Body of pancreas (tissue), 4 donors: ENCODE measurements around the gene CAVIN4. TPM values are rescaled to one million over a fixed set of nuclear protein-coding genes. Genes with fewer than 3 reads are reported as not detected.

Experiments
- ATAC-seq: fragments of 150-250 bp; one replicate; pipeline ENCODE4 v1.9.1; 2016
- DNase-seq, 4 donors: peaks; one replicate each; pipeline ENCODE4 v3.0.0-alpha.2; 2019
- H3K27ac ChIP-seq, 4 donors: fragments of 200-600 bp; sonication (generic); 1 replicate in 3 of 4; 2 replicates in 1 of 4; pipeline versions ENCODE4 v1.5.1 to v1.6.1; 2016 to 2019; ENCODE audit warnings: mild to moderate bottlenecking in 1 of 4, mixed read lengths in 1 of 4, moderate library complexity in 1 of 4
- H3K27me3 ChIP-seq, 2 donors: fragments of 200-600 bp; sonication (generic); one replicate each; pipeline ENCODE4 v1.6.0; 2016; ENCODE audit warnings: mild to moderate bottlenecking in 1 of 2
- H3K36me3 ChIP-seq, 2 donors: fragments of 200-600 bp; sonication (generic); replicated peaks in 1 of 2; 2 replicates each; pipeline ENCODE4 v1.5.1; 2016; ENCODE audit warnings: low read depth in 2 of 2; ENCODE audit not compliant: insufficient read depth in 1 of 2
- H3K4me1 ChIP-seq: fragments of 200-600 bp; sonication (generic); one replicate; pipeline ENCODE4 v1.6.0; 2016
- H3K4me3 ChIP-seq, 2 donors: fragments of 200-600 bp; sonication (generic); 1 replicate in 1 of 2; 2 replicates in 1 of 2; pipeline ENCODE4 v1.5.1; 2016 to 2019
- H3K9me3 ChIP-seq, 3 donors: fragments of 200-600 bp; sonication (generic); 1 replicate in 2 of 3; 2 replicates in 1 of 3; pipeline ENCODE4 v1.5.1; 2016
- CTCF ChIP-seq, 7 experiments: fragments of 450-650 bp in 4 of 7; fragments of 200-600 bp in 3 of 7; sonication (generic) in 3 of 7; IDR thresholded peaks; one replicate each; pipeline ENCODE4 v1.5.1; 2016 to 2019; ENCODE audit warnings: antibody characterized with exemption in 7 of 7
- POLR2A ChIP-seq, 3 donors: fragments of 450-650 bp; IDR thresholded peaks; one replicate each; pipeline ENCODE4 v1.6.1; 2016; ENCODE audit warnings: antibody characterized with exemption in 3 of 3, mild to moderate bottlenecking in 2 of 3
- WGBS, 2 donors: methylation state at CpG; one replicate each; pipeline ENCODE4 v1.1.5; 2017; 5-methylcytosine and 5-hydroxymethylcytosine counted together
- intact Hi-C: fragments of 100-400 bp; cut with DNase I; formaldehyde crosslinking; loops from one replicate; pipeline ENCODE4 v1.15.1; 2023
- total RNA-seq, 2 donors: library from RNA; depleted of rRNA; stranded (reverse); fragments of >200 nt; gene quantifications; one replicate each; pipeline ENCODE4 v1.1.0, GENCODE V29; 2016

The CAVIN4 gene
- total RNA-seq, 2 donors from 2014 or later = 0.33 TPM; not detected in 1

- Histone ChIP-seq H3K27ac (no peak overlapping the region), H3K9me3 (no peaks in the 10 kb centered on the region), H3K4me3 (no peak overlapping the region), H3K36me3 (no peaks in the 10 kb centered on the region), H3K27me3 (no peaks in the 10 kb centered on the region), H3K4me1 (no peaks in the 10 kb centered on the region)
- TF ChIP-seq CTCF (IDR thresholded peaks at IDR 0.05) (no peak), POLR2A (IDR thresholded peaks at IDR 0.05) (no peak)
- DNase-seq (no peak), ATAC-seq (no peak)
- intact Hi-C loops = no loop called here
- 85 to 88% methylated on average over 7 of the region's 7 CpGs for WGBS, 2 donors
Measured at GRCh38 chr9:100586093-100586492, 8.2 kb downstream of the CAVIN4 start.

- no peak for ATAC-seq
- Histone ChIP-seq H3K4me1 (no peaks in the 10 kb centered on the region), H3K36me3 (no peaks in the 10 kb centered on the region), H3K4me3 (no peak overlapping the region), H3K9me3 (no peaks in the 10 kb centered on the region), H3K27me3 (no peaks in the 10 kb centered on the region), H3K27ac (no peak overlapping the region)
- intact Hi-C loops = no loop called here
- WGBS, 2 donors = 62 to 64% methylated on average over 9 of the region's 9 CpGs
- TF ChIP-seq CTCF (IDR thresholded peaks at IDR 0.05) (no peak), POLR2A (IDR thresholded peaks at IDR 0.05) (no peak)
- DNase-seq = no peak
Measured at GRCh38 chr9:100587375-100587774, 9.5 kb downstream of the CAVIN4 start.

- TF ChIP-seq POLR2A (IDR thresholded peaks at IDR 0.05) (no peak), CTCF (IDR thresholded peaks at IDR 0.05) (no peak)
- H3K36me3 ChIP-seq = no peaks in the 10 kb centered on the region
- no peak overlapping the region for H3K4me3 ChIP-seq
- 70% methylated on average over 5 of the region's 5 CpGs for WGBS, 2 donors
- ATAC-seq (no peak), DNase-seq (no peak)
- H3K9me3 ChIP-seq = no peaks in the 10 kb centered on the region
- no peak overlapping the region for H3K27ac ChIP-seq
- no peaks in the 10 kb centered on the region for H3K4me1 ChIP-seq
- intact Hi-C loops = no loop called here
- no peaks in the 10 kb centered on the region for H3K27me3 ChIP-seq
Measured at GRCh38 chr9:100589582-100589981, 11.7 kb downstream of the CAVIN4 start.

- WGBS, 2 donors = 57 to 70% methylated on average over 2 of the region's 2 CpGs
- DNase-seq = no peak
- TF ChIP-seq POLR2A (IDR thresholded peaks at IDR 0.05) (no peak), CTCF (IDR thresholded peaks at IDR 0.05) (no peak)
- Histone ChIP-seq H3K9me3 (no peaks in the 10 kb centered on the region), H3K36me3 (no peaks in the 10 kb centered on the region), H3K27me3 (no peaks in the 10 kb centered on the region), H3K4me1 (no peaks in the 10 kb centered on the region), H3K4me3 (no peak overlapping the region), H3K27ac (no peak overlapping the region)
- intact Hi-C loops = no loop called here
- ATAC-seq = no peak
Measured at GRCh38 chr9:100590481-100590880, 12.6 kb downstream of the CAVIN4 start.

- Histone ChIP-seq H3K27ac (no peak overlapping the region), H3K36me3 (no peaks in the 10 kb centered on the region), H3K9me3 (no peaks in the 10 kb centered on the region), H3K4me1 (no peaks in the 10 kb centered on the region), H3K4me3 (no peak overlapping the region), H3K27me3 (no peaks in the 10 kb centered on the region)
- WGBS, 2 donors = 82 to 84% methylated on average over 6 of the region's 6 CpGs
- ATAC-seq = no peak
- DNase-seq = no peak
- TF ChIP-seq POLR2A (IDR thresholded peaks at IDR 0.05) (no peak), CTCF (IDR thresholded peaks at IDR 0.05) (no peak)
- intact Hi-C loops = no loop called here
Measured at GRCh38 chr9:100591139-100591538, 13.3 kb downstream of the CAVIN4 start.
